Karpas-422 (cell line): ENCODE data around the gene DISP3. TPM values are rescaled to one million over a fixed set of nuclear protein-coding genes. Genes with fewer than 3 reads are reported as not detected.

Experiments
- DNase-seq: peaks from one replicate; pipeline ENCODE4 v3.0.0-alpha.2; 2015
- H2AFZ ChIP-seq: fragments of 200-600 bp; sonication (generic); 2 replicates; pipeline ENCODE4 v1.6.1; 2014; ENCODE audit warnings: antibody characterized with exemption, low read length, mixed read lengths
- H3K27ac ChIP-seq: fragments of 200-600 bp; sonication (generic); 2 replicates; pipeline ENCODE4 v1.5.1; 2014; ENCODE audit warnings: mild to moderate bottlenecking, low read length, moderate library complexity
- H3K27me3 ChIP-seq: fragments of 200-600 bp; sonication (generic); 2 replicates; pipeline ENCODE4 v1.6.1; 2014; ENCODE audit warnings: low read length, mixed read lengths
- H3K36me3 ChIP-seq: fragments of 200-600 bp; sonication (generic); 2 replicates; pipeline ENCODE4 v1.6.1; 2014; ENCODE audit warnings: low read length, mixed read lengths; ENCODE audit not compliant: insufficient read depth
- H3K4me1 ChIP-seq: fragments of 200-600 bp; sonication (generic); 2 replicates; pipeline ENCODE4 v1.6.1; 2014; ENCODE audit warnings: mild to moderate bottlenecking, low read length, mixed read lengths
- H3K4me2 ChIP-seq: fragments of 200-600 bp; sonication (generic); 2 replicates; pipeline ENCODE4 v1.6.1; 2014; ENCODE audit warnings: low read length, low read depth, mild to moderate bottlenecking; ENCODE audit not compliant: poor library complexity, severe bottlenecking
- H3K4me3 ChIP-seq: fragments of 200-600 bp; sonication (generic); 2 replicates; pipeline ENCODE4 v1.5.1; 2014; ENCODE audit warnings: mild to moderate bottlenecking, antibody characterized with exemption, low read length, mixed read lengths
- H3K79me2 ChIP-seq: fragments of 200-600 bp; sonication (generic); 2 replicates; pipeline ENCODE4 v1.6.1; 2014; ENCODE audit warnings: mild to moderate bottlenecking, low read length, mixed read lengths
- H3K9ac ChIP-seq: fragments of 200-600 bp; sonication (generic); 2 replicates; pipeline ENCODE4 v1.6.0; 2014; ENCODE audit warnings: low read length
- H3K9me2 ChIP-seq: fragments of 200-600 bp; sonication (generic), shearing (Covaris generic); replicated peaks from 2 replicates; pipeline ENCODE4 v1.6.0; 2014; ENCODE audit warnings: mild to moderate bottlenecking, low read length, moderate library complexity; ENCODE audit not compliant: insufficient read depth
- H3K9me3 ChIP-seq: fragments of 300-700, 200-600 bp; sonication (generic); 2 replicates; pipeline ENCODE4 v1.6.1; 2014; ENCODE audit warnings: low read length, mixed read lengths
- H4K20me1 ChIP-seq: fragments of 200-600 bp; sonication (generic); 2 replicates; pipeline ENCODE4 v1.6.1; 2014; ENCODE audit warnings: mild to moderate bottlenecking, antibody characterized with exemption, low read length, low read depth; ENCODE audit not compliant: insufficient read depth
- total RNA-seq: library from RNA; depleted of rRNA; stranded (reverse); fragments of >200 nt; shearing (Covaris generic); gene quantifications from 2 replicates; pipeline ENCODE4 v1.2.3, GENCODE V29; 2014; ENCODE audit warnings: low replicate concordance

DISP3 gene
- total RNA-seq, 1 experiment from 2014 or later: 0.04 TPM

GRCh38 chr1:11535316-11535715 lies 56.4 kb downstream of the DISP3 start:
- Histone ChIP-seq H4K20me1 (no peaks in the 10 kb centered on the region; the same call in 1 of the 2 replicates), H3K79me2 (no peaks in the 10 kb centered on the region), H3K36me3 (no peaks in the 10 kb centered on the region), H3K27me3 (no peaks in the 10 kb centered on the region), H3K9me3 (no peaks in the 10 kb centered on the region), H2AFZ (no peak overlapping the region), H3K9ac (no peak overlapping the region), H3K4me3 (no peak overlapping the region), H3K9me2 (no peaks in the 10 kb centered on the region), H3K4me2 (no peak overlapping the region), H3K27ac (no peak overlapping the region), H3K4me1 (no peaks in the 10 kb centered on the region)
- DNase-seq: no peak

DNA sequence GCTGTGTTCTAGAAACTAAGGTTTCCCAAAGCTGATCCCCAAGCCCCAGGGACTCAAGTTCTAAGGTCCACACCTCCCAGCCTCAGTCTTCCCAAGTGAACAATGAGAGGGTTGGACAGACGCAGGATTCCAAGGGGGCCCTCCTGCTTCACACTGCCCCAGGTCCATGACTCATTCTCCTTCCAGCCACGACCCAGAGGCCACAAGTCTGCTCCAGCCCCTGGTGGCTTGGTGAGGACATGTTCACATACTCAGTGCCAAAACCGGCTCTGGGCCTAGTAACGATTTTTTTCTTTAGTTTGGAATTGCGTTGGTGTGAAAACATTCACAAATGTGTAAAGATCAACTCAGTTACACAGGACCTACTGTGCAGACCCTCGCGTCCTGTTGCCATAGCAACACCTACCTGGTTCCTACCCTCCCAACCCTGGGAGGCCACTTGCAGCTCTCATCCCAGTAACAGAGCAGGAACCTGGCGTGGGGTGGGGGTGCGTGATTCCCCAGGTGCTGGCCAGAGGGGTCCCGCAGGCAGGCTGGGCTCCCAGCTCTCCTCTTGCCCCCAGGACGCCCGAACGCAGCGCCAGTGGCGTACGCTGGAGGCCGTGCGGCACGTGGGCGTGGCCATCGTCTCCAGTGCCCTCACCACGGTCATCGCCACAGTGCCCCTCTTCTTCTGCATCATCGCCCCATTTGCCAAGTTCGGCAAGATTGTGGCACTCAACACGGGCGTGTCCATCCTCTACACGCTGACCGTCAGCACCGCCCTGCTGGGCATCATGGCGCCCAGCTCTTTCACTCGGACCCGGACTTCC lies 57.0 kb downstream of the DISP3 start:
- peak; percentile 49 for DNase-seq

GRCh38 chr1:11536573-11537379 lies 57.8 kb downstream of the DISP3 start:
- no peaks in the 10 kb centered on the region for H3K27me3 ChIP-seq
- DNase-seq: no peak

More for the DNA sequence above, 57.0 kb downstream of the DISP3 start:
- H3K4me1 ChIP-seq: no peaks in the 10 kb centered on the region
- no peaks in the 10 kb centered on the region for H3K9me2 ChIP-seq
- H3K9ac ChIP-seq: no peak overlapping the region
- no peaks in the 10 kb centered on the region for H3K27me3 ChIP-seq
- H3K4me2 ChIP-seq: no peak overlapping the region
- H3K4me3 ChIP-seq: no peak overlapping the region
- no peaks in the 10 kb centered on the region for H3K79me2 ChIP-seq
- H3K27ac ChIP-seq: no peak overlapping the region
- H2AFZ ChIP-seq: no peak overlapping the region
- H4K20me1 ChIP-seq: no peaks in the 10 kb centered on the region; the same call in 1 of the 2 replicates
- no peaks in the 10 kb centered on the region for H3K36me3 ChIP-seq
- no peaks in the 10 kb centered on the region for H3K9me3 ChIP-seq

DNA sequence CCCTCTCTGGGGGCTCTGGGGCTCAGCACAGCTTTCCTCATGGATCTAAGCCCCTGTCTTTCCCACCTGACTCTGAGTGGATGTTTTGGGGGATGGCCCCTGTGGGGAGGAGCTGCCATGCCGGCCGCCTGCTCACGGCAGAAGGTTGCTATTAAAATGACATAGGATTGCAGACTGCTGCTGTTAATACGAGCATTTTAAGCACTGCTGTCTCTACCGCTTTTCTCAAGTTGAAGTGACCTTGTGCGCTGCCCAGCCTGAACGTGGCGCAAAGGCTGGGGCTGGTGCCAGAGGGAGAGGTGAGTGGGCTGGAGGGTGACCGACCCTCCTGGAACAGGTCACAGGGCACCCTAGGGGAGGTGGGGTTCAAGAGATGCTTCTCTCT lies 58.4 kb downstream of the DISP3 start:
- DNase-seq: no peak
- H2AFZ ChIP-seq: no peak overlapping the region
- no peaks in the 10 kb centered on the region; the same call in 1 of the 2 replicates for H4K20me1 ChIP-seq
- H3K9ac ChIP-seq: no peak overlapping the region
- H3K4me3 ChIP-seq: no peak overlapping the region
- H3K9me3 ChIP-seq: no peaks in the 10 kb centered on the region
- no peaks in the 10 kb centered on the region for H3K27me3 ChIP-seq
- H3K9me2 ChIP-seq: no peaks in the 10 kb centered on the region
- H3K27ac ChIP-seq: no peak overlapping the region
- H3K36me3 ChIP-seq: no peaks in the 10 kb centered on the region
- H3K4me1 ChIP-seq: no peaks in the 10 kb centered on the region
- no peaks in the 10 kb centered on the region for H3K79me2 ChIP-seq
- no peak overlapping the region for H3K4me2 ChIP-seq

More at GRCh38 chr1:11536573-11537379, 57.8 kb downstream of the DISP3 start:
- Histone ChIP-seq H4K20me1 (no peaks in the 10 kb centered on the region; the same call in 1 of the 2 replicates), H3K9me2 (no peaks in the 10 kb centered on the region), H3K36me3 (no peaks in the 10 kb centered on the region), H3K4me3 (no peak overlapping the region), H3K27ac (no peak overlapping the region), H3K79me2 (no peaks in the 10 kb centered on the region), H3K9ac (no peak overlapping the region), H3K4me2 (no peak overlapping the region), H3K4me1 (no peaks in the 10 kb centered on the region), H2AFZ (no peak overlapping the region), H3K9me3 (no peaks in the 10 kb centered on the region)

- no peaks in the 10 kb centered on the region for H3K4me1 ChIP-seq
- no peak overlapping the region for H3K4me3 ChIP-seq
- no peak overlapping the region for H3K4me2 ChIP-seq
- H3K36me3 ChIP-seq: no peaks in the 10 kb centered on the region
- no peak overlapping the region for H2AFZ ChIP-seq
- no peaks in the 10 kb centered on the region; the same call in 1 of the 2 replicates for H4K20me1 ChIP-seq
- H3K27ac ChIP-seq: no peak overlapping the region
- no peak overlapping the region for H3K9ac ChIP-seq
- no peaks in the 10 kb centered on the region for H3K27me3 ChIP-seq
- no peak for DNase-seq
- H3K79me2 ChIP-seq: no peaks in the 10 kb centered on the region
- H3K9me2 ChIP-seq: no peaks in the 10 kb centered on the region
- H3K9me3 ChIP-seq: no peaks in the 10 kb centered on the region
These were observed 59.1 kb downstream of the DISP3 start for GRCh38 chr1:11537854-11538591.

DNA sequence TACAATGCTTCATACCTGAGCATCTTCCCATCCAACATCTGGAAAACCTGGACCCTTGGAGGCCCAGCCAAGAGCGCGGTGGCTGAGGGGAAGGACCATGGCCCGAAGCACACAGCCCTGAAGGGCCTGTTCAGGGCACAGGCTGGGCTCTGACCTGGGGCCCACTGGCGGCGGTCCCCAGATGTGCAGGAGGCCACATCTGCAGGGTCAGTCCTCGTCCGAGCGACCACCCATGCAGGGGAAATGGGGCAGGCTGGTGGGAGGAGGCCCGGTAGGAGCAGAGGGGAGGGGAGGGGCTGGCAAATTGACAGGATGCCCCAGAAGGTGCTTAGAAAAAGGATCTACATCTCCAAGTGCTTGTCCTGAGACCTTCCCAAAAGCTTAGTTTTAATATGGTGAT lies 59.9 kb downstream of the DISP3 start:
- Histone ChIP-seq H3K9ac (no peak overlapping the region), H3K4me3 (no peak overlapping the region), H3K9me3 (no peaks in the 10 kb centered on the region), H3K4me2 (no peak overlapping the region), H4K20me1 (no peaks in the 10 kb centered on the region; the same call in 1 of the 2 replicates), H2AFZ (no peak overlapping the region), H3K27ac (no peak overlapping the region), H3K27me3 (no peaks in the 10 kb centered on the region), H3K4me1 (no peaks in the 10 kb centered on the region), H3K79me2 (no peaks in the 10 kb centered on the region), H3K36me3 (no peaks in the 10 kb centered on the region), H3K9me2 (no peaks in the 10 kb centered on the region)
- DNase-seq: no peak

- H3K36me3 ChIP-seq: no peaks in the 10 kb centered on the region
- no peak overlapping the region for H3K27ac ChIP-seq
- H3K4me2 ChIP-seq: no peak overlapping the region
- H3K9me3 ChIP-seq: no peaks in the 10 kb centered on the region
- H3K4me1 ChIP-seq: no peaks in the 10 kb centered on the region
- no peaks in the 10 kb centered on the region for H3K79me2 ChIP-seq
- DNase-seq: no peak
- no peaks in the 10 kb centered on the region for H3K27me3 ChIP-seq
- no peaks in the 10 kb centered on the region for H3K9me2 ChIP-seq
- H3K4me3 ChIP-seq: no peak overlapping the region
- no peak overlapping the region for H3K9ac ChIP-seq
- no peaks in the 10 kb centered on the region; the same call in 1 of the 2 replicates for H4K20me1 ChIP-seq
- H2AFZ ChIP-seq: no peak overlapping the region
These were observed 61.2 kb downstream of the DISP3 start for GRCh38 chr1:11539850-11540772.
